GM18868 (cell line): ENCODE data around the gene KLC1.
"Not testable (repeated sequence)": the region's sequence is repeated elsewhere in the genome, so short reads cannot be mapped to it uniquely, and the experiment has no call there.

Source experiments
- ATAC-seq: cut with Tn5 transposase; IDR thresholded peaks from one replicate; pipeline ENCODE4 v1.9.1; 2021; ENCODE audit warnings: mild to moderate bottlenecking, moderate library complexity; ENCODE audit not compliant: unreplicated experiment

KLC1 gene

GRCh38 chr14:103628684-103629502 lies at the start of gene KLC1:
Gene KLC1 (plus strand): TSS chr14:103629211. CDS start chr14:103654565, 25,354 bp downstream.
- peak; percentile 58 for ATAC-seq

DNA sequence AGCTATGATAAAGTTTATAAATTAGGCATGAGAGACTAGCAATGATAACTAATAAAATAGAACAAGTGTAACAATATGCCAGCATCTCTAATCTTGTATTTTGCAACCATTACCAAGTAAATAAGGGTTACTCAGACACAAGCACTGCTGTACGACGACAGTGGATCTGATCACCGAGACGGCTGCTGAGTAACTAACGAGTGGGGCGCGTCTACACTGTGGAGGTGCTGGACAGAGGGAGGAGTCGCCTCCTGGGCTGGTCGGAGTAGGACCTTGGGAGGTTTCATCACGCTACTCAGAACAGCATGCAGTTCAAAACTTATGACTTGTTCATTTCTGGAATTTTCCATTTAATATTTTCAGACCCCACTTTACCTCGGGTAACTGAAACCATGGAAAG lies 47.8 kb upstream of the KLC1 start:
- ATAC-seq: no peak

DNA sequence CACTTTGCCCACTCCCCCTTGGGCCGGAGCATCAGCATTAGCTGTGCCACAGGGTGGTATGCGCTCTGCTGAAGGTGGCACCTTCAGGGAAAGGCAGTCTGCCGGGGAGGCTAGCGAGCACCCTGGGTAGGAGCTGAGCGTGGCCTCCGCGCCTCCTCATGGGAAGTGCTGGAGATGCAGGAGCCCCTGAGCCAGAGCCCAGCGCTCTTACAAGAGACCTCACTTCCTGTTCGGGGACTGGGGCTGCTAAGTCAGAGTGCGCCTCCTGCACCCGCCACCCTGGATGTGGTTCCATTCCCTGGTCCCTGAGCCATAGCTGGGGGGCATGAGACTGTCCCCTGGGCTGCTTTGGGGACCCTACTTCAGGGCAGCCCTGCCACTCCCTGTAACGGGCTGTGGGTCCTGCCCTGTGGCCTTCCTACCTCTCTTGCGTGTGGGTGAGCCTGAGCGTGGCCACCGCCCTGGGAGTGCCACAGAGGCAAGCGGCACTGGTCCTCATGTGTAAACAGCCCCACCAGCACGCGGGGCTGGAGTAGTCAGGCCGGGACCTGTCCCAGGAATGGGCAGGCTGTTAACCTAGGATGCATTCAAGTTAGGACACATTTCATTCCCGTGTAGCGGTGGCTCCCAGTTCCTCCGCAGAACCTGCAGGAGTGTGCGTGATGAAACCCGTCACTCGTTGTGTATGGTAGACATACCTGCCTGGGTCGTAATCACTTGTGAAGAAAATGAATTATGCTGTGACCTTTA lies 46.9 kb upstream of the KLC1 start:
- no peak for ATAC-seq

DNA sequence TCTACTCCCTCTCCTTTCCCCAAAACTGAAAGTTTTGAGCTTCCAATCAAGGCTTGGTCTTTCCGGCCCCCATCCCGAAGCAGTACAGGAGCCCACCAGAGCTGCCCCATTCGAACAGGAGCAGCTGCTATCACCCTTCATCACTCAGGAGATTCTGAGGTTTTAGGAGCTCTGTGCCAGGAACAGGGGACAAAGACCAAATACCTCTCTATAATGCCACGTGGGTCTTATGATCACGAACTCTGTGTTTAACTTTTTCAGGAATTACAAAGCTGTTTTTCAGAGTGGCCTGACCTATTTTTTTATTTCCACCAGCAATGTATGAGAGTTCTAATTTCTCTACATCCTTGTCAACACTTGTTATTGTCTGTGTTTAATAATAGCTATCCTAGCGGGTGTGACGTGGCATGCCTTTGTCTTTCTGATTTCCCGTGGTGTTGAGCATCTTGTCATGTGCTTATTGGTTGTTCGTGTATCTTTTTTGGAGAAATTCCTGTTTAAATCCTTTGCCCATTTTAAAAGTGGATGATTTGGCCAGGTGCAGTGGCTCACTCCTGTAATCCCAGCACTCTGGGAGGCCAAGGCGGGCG lies 44.6 kb upstream of the KLC1 start:
- ATAC-seq: no peak

GRCh38 chr14:103593577-103593976 lies 35.4 kb upstream of the KLC1 start:
- ATAC-seq: peak; percentile 65

DNA sequence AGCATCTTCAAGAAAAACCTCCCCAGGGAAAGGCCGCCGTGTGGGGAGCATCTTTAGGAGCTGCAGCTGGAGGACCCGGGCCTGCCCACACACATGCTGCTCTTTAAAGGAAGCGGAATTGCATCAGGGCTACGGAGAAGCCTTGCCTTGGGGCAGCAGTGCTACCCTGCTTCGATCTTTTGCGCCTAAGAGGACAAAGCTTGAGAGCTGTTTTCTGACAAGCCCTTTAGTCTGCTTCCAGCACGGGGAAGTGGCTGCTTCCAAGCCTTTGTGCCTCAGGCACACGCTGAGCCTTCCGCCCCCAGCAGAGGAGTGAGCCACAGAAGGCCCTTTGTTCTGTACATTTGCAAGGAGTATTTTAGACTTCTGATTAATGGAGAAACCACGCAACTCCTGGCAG lies 34.7 kb upstream of the KLC1 start:
- ATAC-seq: no peak

GRCh38 chr14:103597623-103598377 lies 31.2 kb upstream of the KLC1 start:
- ATAC-seq: no peak

DNA sequence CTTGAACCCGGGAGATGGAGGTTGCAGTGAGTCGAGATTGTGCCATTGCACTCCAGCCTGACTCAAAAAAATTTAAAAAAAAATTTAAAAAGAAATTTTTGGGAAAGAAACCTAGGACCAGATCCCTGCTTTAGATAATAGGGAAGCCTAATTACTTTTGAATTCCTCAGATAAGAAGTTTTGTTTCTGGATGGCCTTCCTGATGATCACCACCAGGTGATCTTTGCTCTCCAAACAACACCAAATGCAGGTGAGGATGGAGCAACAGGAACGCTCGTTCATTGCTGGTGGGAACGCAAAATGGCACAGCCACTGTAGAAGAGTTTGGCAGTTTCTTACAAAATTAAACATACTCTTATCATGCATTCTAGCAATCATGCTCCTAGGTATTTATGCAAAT lies 28.5 kb upstream of the KLC1 start:
- no peak for ATAC-seq

DNA sequence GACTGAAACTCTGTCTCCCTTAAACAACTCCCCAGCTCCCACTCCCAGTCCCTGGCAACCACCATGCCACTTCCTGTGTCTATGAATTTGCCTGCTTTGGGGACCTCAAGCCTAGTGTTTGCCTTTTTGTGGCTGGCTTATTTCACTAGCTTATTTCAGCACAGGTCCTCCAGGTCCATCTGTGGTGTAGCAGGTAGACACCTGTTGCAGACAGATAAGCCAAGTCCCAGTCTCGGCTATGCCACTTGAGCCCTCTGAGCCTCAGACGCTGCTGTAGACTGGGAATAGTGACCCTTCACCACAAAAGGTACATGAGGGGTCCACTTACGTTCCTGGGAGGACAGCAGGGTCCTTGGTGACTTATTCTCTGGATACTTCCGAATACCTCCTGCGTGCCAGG lies 24.4 kb upstream of the KLC1 start:
- no peak for ATAC-seq

DNA sequence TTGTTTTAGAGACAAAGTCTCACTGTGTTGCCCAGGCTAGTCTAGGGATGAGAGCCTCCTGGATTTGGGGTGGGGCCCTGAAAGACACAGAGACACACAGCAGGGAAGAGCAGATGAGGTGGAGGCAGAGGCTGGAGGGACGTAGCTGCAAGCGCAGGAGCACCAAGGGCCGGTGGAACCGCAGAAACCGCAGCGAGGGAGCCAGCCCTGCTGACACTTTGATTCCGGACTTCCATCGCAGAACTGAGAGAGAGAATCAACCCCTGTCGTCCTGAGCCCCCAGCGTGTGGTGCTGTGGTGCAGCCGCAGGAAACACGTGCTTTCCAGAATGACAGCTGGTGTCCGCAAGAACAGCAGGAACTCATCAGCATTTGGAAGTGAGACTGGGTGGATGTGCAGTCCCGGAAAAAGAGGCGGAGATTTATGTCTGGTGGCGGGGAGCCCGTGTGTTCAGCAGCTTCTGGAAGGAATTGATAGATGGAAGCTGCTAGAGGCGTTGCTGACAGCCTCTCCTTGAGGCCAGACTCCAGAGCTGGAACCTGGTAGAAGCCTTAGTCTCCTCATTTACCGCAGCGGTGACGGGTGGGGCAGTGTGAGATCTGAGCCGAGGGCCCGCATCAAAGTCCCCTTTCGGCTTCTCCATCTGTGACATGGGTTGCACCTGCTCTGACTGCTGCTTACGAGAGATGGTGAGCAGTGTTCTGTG lies 21.9 kb upstream of the KLC1 start:
- no peak for ATAC-seq

DNA sequence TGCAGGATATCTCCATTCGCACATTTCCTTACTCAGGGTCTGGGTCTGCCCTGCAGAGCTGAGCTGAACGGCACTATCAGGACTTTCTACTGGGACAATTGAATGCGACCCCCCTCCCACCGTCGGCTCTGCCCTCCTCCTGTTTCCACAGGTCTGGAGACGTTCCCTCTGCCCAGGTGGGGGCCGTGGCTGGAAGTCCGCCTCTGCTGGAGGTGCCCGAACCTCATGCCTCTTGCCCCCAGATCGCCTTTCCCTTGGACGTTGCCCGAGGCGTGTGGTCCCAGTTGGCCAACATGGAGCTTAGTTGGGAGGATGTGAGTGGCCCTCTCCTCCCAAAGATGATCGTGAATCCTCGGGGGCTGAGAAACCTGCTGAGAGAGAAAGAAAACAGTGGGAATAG lies 21.2 kb upstream of the KLC1 start:
- ATAC-seq: no peak

DNA sequence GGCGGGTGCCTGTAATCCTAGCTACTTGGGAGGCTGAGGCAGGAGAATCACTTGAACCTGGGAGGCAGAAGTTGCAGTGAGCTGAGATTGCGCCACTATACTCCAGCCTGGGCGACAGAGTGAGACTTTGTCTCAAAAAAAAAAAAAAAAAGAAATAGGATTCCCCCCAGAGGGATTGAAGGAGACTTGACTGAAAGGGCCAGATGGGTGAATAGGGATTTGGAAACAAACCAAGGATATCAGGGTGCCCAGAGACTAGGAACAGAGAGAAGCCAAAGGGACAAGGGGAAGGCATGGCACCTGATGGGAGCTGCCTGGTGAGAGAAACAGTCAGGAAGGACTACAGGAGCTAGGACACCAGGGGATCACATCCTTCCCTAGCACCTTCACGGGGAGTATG lies 19.9 kb upstream of the KLC1 start:
- ATAC-seq: not testable (repeated sequence)

DNA sequence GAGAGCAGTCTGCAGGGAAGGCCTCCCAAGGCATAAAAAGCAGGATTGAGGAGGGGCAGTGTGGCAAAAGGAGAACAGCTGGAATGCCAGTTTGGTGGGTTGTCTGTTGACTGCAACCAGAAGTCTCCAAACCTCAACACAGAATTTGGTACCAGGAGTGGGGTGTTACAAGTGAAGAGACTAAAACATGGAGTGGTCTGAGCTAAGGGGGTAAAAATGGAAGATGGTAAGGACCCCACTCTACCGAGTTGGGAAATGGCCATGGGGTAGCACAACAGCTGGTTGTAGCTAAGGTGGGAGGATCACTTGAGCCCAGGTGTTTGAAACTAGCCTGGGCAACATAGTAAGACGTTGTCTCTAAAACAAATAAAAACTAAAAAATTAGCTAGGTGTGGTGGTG lies 17.8 kb upstream of the KLC1 start:
- no peak for ATAC-seq

DNA sequence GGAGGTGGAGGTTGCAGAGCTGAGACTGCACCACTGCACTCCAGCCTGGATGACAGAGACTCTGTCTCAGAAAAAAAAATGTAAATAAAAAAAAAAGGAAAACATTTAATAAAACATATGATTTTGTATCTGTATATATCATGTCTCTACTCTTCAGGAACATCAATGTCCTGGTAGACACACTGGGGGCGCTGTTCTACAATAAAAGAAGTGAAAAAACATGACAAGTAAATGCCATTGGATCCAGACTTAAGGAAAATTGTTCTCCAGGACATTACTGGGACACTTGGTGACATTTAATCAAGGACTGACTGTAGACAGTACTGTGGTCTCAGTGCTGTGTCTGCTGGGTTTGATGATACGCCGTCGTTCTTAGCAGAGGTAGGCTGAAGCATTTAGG lies 15.5 kb upstream of the KLC1 start:
- no peak for ATAC-seq

DNA sequence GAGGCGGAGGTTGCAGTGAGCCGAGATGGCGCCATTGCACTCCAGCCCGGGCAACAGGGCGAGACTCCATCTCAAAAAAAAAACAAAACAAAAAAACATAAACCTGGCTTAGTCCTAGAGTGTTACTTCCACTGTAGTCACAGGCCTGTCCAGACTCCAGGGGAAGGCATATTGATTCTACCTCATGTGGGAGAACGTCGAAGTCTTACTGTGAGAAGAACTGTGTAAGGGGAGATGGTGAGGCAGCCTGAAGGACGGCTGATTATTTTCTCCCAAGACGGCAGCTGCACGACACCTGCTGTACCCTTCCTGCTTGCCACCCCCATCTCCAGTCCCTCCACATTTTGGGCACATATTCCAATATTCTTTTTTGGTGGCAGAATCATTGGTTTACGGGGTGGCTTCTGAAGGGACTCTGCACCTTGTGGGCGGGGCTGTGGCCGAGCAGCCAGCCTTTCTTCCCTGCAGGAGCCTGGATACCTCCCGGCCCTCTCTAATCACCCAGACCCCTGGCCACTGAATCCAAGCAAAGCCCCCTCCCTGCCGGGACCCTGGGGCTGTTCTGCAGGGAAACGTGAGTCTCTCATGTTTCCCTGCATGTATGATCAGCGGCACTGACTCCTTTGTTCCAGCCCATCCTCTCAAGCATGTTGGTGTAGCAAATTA lies 12.2 kb upstream of the KLC1 start:
- ATAC-seq: no peak

DNA sequence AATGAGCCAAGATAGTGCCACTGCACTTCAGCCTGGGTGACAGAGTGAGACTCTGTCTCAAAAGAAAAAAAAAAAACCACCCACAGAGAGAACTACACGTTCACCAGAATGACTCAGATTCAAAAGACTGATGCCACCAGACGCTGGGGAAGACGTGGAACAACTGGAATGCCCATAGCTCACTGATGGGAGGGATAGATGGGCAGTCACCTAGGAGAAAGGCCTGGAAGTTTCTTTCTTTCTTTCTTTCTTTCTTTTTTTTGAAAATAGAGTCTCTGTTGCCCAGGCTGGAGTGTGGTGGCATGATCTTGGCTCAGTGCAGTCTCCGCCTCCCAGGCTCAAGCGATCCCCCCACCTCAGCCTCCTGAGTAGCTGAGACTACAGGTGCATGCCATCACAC lies 10.0 kb upstream of the KLC1 start:
- no peak for ATAC-seq

- no peak for ATAC-seq
These were observed 7.2 kb upstream of the KLC1 start for GRCh38 chr14:103621860-103622259.

GRCh38 chr14:103623308-103623707 lies 5.7 kb upstream of the KLC1 start:
- no peak for ATAC-seq

GRCh38 chr14:103623883-103624482 lies 5.0 kb upstream of the KLC1 start:
- no peak for ATAC-seq

GRCh38 chr14:103624860-103625259 lies 4.2 kb upstream of the KLC1 start:
- ATAC-seq: no peak
